GM23338 (cell line): Measurements from ENCODE around the gene ZNF438. TPM values are rescaled to one million over a fixed set of nuclear protein-coding genes. Genes with fewer than 3 reads are reported as not detected.

ENCODE experiments used
- ATAC-seq: fragments of 200-7000 bp; cut with Tn5 transposase; 3 replicates; pipeline ENCODE4 v1.9.1; 2020
- DNase-seq: peaks from one replicate; pipeline ENCODE4 v3.0.0-alpha.2; 2015; ENCODE audit warnings: low spot score
- H2AFZ ChIP-seq: fragments of 200-600 bp; sonication (generic); 2 replicates; pipeline ENCODE4 v1.8.0; 2016; ENCODE audit warnings: antibody characterized with exemption, mild to moderate bottlenecking, moderate library complexity
- H3F3A ChIP-seq: fragments of 200-600 bp; sonication (generic); replicated peaks from 2 replicates; pipeline ENCODE4 v1.8.0; 2017; ENCODE audit warnings: antibody characterized with exemption, mixed run types, low read depth
- H3K27ac ChIP-seq: fragments of 200-600 bp; sonication (generic); 2 replicates; pipeline ENCODE4 v1.6.1; 2016; ENCODE audit warnings: low read depth
- H3K27me3 ChIP-seq: fragments of 200-600 bp; sonication (generic); 2 replicates; pipeline ENCODE4 v1.8.0; 2016; ENCODE audit warnings: mild to moderate bottlenecking, mixed run types, moderate library complexity; ENCODE audit not compliant: insufficient read depth
- H3K36me3 ChIP-seq: fragments of 200-600 bp; sonication (generic); 2 replicates; pipeline ENCODE4 v1.8.0; 2016; ENCODE audit warnings: mild to moderate bottlenecking; ENCODE audit not compliant: insufficient read depth
- H3K4me1 ChIP-seq: fragments of 200-600 bp; sonication (generic); 2 replicates; pipeline ENCODE4 v1.8.0; 2016; ENCODE audit warnings: mild to moderate bottlenecking, moderate library complexity; ENCODE audit not compliant: insufficient read depth
- H3K4me2 ChIP-seq: fragments of 200-600 bp; sonication (generic); 2 replicates; pipeline ENCODE4 v1.7.1; 2017; ENCODE audit warnings: mixed run types
- H3K4me3 ChIP-seq: fragments of 200-600 bp; sonication (generic); 2 replicates; pipeline ENCODE4 v1.6.1; 2016; ENCODE audit warnings: mixed run types
- H3K79me2 ChIP-seq: fragments of 200-600 bp; sonication (generic); replicated peaks from 2 replicates; pipeline ENCODE4 v1.8.0; 2017; ENCODE audit warnings: mild to moderate bottlenecking; ENCODE audit not compliant: insufficient read depth
- H3K9me2 ChIP-seq: fragments of 200-600 bp; sonication (generic); 2 replicates; pipeline ENCODE4 v1.8.0; 2017; ENCODE audit not compliant: insufficient read depth
- H4K20me1 ChIP-seq: fragments of 200-600 bp; sonication (generic); replicated peaks from 2 replicates; pipeline ENCODE4 v1.8.0; 2017; ENCODE audit warnings: mild to moderate bottlenecking; ENCODE audit not compliant: insufficient read depth
- H3K27ac Mint-ChIP-seq: 2 replicates; pipeline ENCODE4 v1.8.0; 2020; ENCODE audit warnings: inconsistent platforms, mild to moderate bottlenecking, moderate library complexity, mixed read lengths
- H3K27me3 Mint-ChIP-seq: 3 replicates; pipeline ENCODE4 v1.8.0; 2022; ENCODE audit warnings: low read depth, mild to moderate bottlenecking, moderate library complexity, mixed read lengths, inconsistent platforms; ENCODE audit not compliant: insufficient read depth, poor library complexity
- H3K36me3 Mint-ChIP-seq: 3 replicates; pipeline ENCODE4 v1.8.0; 2021; ENCODE audit warnings: low read depth, mild to moderate bottlenecking, inconsistent platforms, moderate library complexity, mixed read lengths
- H3K4me1 Mint-ChIP-seq: 3 replicates; pipeline ENCODE4 v1.8.0; 2020; ENCODE audit warnings: mild to moderate bottlenecking, inconsistent platforms, mixed read lengths
- H3K4me3 Mint-ChIP-seq: 3 replicates; pipeline ENCODE4 v1.8.0; 2021; ENCODE audit warnings: moderate library complexity, mild to moderate bottlenecking, inconsistent platforms, mixed read lengths
- H3K9me3 Mint-ChIP-seq: 3 replicates; pipeline ENCODE4 v1.8.0; 2020; ENCODE audit warnings: moderate library complexity, mild to moderate bottlenecking, inconsistent platforms, mixed read lengths
- CREB1 ChIP-seq: fragments of 250-450 bp; sonication (Bioruptor Pico); IDR thresholded peaks from 2 replicates; pipeline ENCODE4 v1.5.0; 2020; ENCODE audit warnings: low read depth, mild to moderate bottlenecking, moderate library complexity
- EZH2 ChIP-seq: fragments of 200-600 bp; sonication (generic); IDR thresholded peaks from one replicate; pipeline ENCODE4 v1.8.0; 2017; ENCODE audit warnings: antibody characterized with exemption, mild to moderate bottlenecking, low read depth; ENCODE audit not compliant: unreplicated experiment
- EZH2phosphoT487 ChIP-seq: fragments of 200-600 bp; sonication (generic); IDR thresholded peaks from one replicate; pipeline ENCODE4 v1.8.1; 2018; ENCODE audit warnings: antibody characterized with exemption; ENCODE audit not compliant: unreplicated experiment
- JUNB ChIP-seq: IDR thresholded peaks from one replicate; pipeline ENCODE4 v1.6.1; 2016; ENCODE audit warnings: antibody characterized with exemption; ENCODE audit not compliant: unreplicated experiment
- NANOG ChIP-seq: IDR thresholded peaks from 2 replicates; pipeline ENCODE4 v1.6.1; 2016; ENCODE audit warnings: antibody characterized with exemption, borderline replicate concordance
- POLR2AphosphoS5 ChIP-seq: IDR thresholded peaks from 2 replicates; pipeline ENCODE4 v1.6.1; 2016; ENCODE audit warnings: antibody characterized with exemption, low read depth
- STAT1 ChIP-seq: IDR thresholded peaks from one replicate; pipeline ENCODE4 v1.6.1; 2016; ENCODE audit warnings: antibody characterized with exemption; ENCODE audit not compliant: unreplicated experiment
- ZNF114 ChIP-seq: fragments of 250-450 bp; sonication (Bioruptor Pico); IDR thresholded peaks from 2 replicates; pipeline ENCODE4 v1.5.0; 2020; ENCODE audit warnings: mild to moderate bottlenecking, moderate library complexity
- ZNF331 ChIP-seq: fragments of 250-450 bp; sonication (Bioruptor Pico); IDR thresholded peaks from 2 replicates; pipeline ENCODE4 v1.5.0; 2020; ENCODE audit warnings: low read depth, mild to moderate bottlenecking, moderate library complexity
- polyA plus RNA-seq: library from polyadenylated mRNA; unstranded; fragments of >200 nt; fragmentation: Nextera tagmentation; extraction: Ambion mirVana; gene quantifications from 2 replicates; pipeline ENCODE4 v1.2.1, GENCODE V29; 2016
- total RNA-seq: library from RNA; depleted of rRNA; stranded (reverse); fragments of >200 nt; shearing (Covaris generic); gene quantifications from 2 replicates; pipeline ENCODE4 v1.2.3, GENCODE V29; 2014
- TF ChIP-seq, protein P1 (sequence below): fragments of 250-450 bp; sonication (Bioruptor Pico); IDR thresholded peaks from 2 replicates; pipeline ENCODE4 v1.5.0; 2020; ENCODE audit warnings: mild to moderate bottlenecking, moderate library complexity
- TF ChIP-seq, protein P2 (sequence below): IDR thresholded peaks from one replicate; pipeline ENCODE4 v1.6.1; 2018; ENCODE audit warnings: antibody characterized with exemption; ENCODE audit not compliant: unreplicated experiment
- TF ChIP-seq, protein P3 (sequence below), 2 experiments: fragments of 200-600 bp in 1 of 2; sonication (generic) in 1 of 2; conservative IDR thresholded peaks; 2 replicates each; pipeline versions ENCODE4 v1.5.1 to v1.6.1; 2016 to 2017; ENCODE audit warnings: antibody characterized with exemption in 2 of 2, low read depth in 2 of 2, mild to moderate bottlenecking in 2 of 2, moderate library complexity in 1 of 2
- TF ChIP-seq, protein P4 (sequence below): IDR thresholded peaks from 2 replicates; pipeline ENCODE4 v1.6.1; 2016; ENCODE audit warnings: antibody characterized with exemption

ZNF438 gene
- total and polyA plus RNA-seq, 2 experiments from 2014 or later: 0.91 to 0.94 TPM

DNA sequence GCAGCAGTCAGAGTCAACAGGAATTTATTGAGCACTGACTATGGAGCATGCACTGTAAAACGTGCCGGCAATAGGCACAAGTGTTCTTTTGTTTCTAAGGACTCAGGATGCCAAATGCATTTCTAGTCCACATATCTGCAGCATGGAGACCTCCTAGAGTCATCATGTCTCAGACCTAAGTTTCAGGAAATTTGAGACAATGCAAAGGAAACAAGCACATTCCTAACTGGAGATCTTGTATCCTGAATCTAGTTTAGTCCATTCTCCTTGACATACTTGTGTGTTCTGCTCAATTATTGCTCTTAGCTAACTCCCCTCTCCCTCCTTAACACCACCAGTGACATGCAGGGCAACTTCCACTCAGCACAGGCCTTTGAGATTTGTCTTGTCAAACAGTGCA, 173.2 kb downstream of the ZNF438 start:
- peaks cover 18% of the 10 kb centered on the region for H3K4me1 ChIP-seq
- Mint-ChIP-seq H3K36me3 (no peaks in the 10 kb centered on the region), H3K27ac (no peak overlapping the region), H3K27me3 (no peaks in the 10 kb centered on the region), H3K9me3 (no peaks in the 10 kb centered on the region), H3K4me1 (peaks cover 23% of the 10 kb centered on the region), H3K4me3 (no peak overlapping the region)
- no peaks in the 10 kb centered on the region for H3K36me3 ChIP-seq
- ATAC-seq: no peak
- H2AFZ ChIP-seq: no peak overlapping the region
- DNase-seq: no peak
- no peaks in the 10 kb centered on the region for H3K27me3 ChIP-seq
- TF ChIP-seq, protein P1, sequence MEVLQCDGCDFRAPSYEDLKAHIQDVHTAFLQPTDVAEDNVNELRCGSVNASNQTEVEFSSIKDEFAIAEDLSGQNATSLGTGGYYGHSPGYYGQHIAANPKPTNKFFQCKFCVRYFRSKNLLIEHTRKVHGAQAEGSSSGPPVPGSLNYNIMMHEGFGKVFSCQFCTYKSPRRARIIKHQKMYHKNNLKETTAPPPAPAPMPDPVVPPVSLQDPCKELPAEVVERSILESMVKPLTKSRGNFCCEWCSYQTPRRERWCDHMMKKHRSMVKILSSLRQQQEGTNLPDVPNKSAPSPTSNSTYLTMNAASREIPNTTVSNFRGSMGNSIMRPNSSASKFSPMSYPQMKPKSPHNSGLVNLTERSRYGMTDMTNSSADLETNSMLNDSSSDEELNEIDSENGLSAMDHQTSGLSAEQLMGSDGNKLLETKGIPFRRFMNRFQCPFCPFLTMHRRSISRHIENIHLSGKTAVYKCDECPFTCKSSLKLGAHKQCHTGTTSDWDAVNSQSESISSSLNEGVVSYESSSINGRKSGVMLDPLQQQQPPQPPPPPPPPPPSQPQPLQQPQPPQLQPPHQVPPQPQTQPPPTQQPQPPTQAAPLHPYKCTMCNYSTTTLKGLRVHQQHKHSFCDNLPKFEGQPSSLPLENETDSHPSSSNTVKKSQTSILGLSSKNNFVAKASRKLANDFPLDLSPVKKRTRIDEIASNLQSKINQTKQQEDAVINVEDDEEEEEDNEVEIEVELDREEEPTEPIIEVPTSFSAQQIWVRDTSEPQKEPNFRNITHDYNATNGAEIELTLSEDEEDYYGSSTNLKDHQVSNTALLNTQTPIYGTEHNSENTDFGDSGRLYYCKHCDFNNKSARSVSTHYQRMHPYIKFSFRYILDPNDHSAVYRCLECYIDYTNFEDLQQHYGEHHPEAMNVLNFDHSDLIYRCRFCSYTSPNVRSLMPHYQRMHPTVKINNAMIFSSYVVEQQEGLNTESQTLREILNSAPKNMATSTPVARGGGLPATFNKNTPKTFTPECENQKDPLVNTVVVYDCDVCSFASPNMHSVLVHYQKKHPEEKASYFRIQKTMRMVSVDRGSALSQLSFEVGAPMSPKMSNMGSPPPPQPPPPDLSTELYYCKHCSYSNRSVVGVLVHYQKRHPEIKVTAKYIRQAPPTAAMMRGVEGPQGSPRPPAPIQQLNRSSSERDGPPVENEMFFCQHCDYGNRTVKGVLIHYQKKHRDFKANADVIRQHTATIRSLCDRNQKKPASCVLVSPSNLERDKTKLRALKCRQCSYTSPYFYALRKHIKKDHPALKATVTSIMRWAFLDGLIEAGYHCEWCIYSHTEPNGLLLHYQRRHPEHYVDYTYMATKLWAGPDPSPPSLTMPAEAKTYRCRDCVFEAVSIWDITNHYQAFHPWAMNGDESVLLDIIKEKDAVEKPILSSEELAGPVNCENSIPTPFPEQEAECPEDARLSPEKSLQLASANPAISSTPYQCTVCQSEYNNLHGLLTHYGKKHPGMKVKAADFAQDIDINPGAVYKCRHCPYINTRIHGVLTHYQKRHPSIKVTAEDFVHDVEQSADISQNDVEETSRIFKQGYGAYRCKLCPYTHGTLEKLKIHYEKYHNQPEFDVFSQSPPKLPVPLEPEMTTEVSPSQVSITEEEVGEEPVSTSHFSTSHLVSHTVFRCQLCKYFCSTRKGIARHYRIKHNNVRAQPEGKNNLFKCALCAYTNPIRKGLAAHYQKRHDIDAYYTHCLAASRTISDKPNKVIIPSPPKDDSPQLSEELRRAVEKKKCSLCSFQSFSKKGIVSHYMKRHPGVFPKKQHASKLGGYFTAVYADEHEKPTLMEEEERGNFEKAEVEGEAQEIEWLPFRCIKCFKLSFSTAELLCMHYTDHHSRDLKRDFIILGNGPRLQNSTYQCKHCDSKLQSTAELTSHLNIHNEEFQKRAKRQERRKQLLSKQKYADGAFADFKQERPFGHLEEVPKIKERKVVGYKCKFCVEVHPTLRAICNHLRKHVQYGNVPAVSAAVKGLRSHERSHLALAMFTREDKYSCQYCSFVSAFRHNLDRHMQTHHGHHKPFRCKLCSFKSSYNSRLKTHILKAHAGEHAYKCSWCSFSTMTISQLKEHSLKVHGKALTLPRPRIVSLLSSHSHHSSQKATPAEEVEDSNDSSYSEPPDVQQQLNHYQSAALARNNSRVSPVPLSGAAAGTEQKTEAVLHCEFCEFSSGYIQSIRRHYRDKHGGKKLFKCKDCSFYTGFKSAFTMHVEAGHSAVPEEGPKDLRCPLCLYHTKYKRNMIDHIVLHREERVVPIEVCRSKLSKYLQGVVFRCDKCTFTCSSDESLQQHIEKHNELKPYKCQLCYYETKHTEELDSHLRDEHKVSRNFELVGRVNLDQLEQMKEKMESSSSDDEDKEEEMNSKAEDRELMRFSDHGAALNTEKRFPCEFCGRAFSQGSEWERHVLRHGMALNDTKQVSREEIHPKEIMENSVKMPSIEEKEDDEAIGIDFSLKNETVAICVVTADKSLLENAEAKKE (CRISPR knock-in tag): no peak
- TF ChIP-seq ZNF331: no peak
- no peak for TF ChIP-seq STAT1
- TF ChIP-seq EZH2phosphoT487: no peak
- TF ChIP-seq, protein P2, sequence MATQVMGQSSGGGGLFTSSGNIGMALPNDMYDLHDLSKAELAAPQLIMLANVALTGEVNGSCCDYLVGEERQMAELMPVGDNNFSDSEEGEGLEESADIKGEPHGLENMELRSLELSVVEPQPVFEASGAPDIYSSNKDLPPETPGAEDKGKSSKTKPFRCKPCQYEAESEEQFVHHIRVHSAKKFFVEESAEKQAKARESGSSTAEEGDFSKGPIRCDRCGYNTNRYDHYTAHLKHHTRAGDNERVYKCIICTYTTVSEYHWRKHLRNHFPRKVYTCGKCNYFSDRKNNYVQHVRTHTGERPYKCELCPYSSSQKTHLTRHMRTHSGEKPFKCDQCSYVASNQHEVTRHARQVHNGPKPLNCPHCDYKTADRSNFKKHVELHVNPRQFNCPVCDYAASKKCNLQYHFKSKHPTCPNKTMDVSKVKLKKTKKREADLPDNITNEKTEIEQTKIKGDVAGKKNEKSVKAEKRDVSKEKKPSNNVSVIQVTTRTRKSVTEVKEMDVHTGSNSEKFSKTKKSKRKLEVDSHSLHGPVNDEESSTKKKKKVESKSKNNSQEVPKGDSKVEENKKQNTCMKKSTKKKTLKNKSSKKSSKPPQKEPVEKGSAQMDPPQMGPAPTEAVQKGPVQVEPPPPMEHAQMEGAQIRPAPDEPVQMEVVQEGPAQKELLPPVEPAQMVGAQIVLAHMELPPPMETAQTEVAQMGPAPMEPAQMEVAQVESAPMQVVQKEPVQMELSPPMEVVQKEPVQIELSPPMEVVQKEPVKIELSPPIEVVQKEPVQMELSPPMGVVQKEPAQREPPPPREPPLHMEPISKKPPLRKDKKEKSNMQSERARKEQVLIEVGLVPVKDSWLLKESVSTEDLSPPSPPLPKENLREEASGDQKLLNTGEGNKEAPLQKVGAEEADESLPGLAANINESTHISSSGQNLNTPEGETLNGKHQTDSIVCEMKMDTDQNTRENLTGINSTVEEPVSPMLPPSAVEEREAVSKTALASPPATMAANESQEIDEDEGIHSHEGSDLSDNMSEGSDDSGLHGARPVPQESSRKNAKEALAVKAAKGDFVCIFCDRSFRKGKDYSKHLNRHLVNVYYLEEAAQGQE: no peak
- TF ChIP-seq ZNF114 (CRISPR knock-in tag): no peak
- TF ChIP-seq JUNB: no peak
- TF ChIP-seq, protein P3, sequence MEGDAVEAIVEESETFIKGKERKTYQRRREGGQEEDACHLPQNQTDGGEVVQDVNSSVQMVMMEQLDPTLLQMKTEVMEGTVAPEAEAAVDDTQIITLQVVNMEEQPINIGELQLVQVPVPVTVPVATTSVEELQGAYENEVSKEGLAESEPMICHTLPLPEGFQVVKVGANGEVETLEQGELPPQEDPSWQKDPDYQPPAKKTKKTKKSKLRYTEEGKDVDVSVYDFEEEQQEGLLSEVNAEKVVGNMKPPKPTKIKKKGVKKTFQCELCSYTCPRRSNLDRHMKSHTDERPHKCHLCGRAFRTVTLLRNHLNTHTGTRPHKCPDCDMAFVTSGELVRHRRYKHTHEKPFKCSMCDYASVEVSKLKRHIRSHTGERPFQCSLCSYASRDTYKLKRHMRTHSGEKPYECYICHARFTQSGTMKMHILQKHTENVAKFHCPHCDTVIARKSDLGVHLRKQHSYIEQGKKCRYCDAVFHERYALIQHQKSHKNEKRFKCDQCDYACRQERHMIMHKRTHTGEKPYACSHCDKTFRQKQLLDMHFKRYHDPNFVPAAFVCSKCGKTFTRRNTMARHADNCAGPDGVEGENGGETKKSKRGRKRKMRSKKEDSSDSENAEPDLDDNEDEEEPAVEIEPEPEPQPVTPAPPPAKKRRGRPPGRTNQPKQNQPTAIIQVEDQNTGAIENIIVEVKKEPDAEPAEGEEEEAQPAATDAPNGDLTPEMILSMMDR (conservative IDR thresholded peaks at IDR 0.05; ENCODE audit: low read depth in 2 of 2): no peak
- no peak for TF ChIP-seq POLR2AphosphoS5
- TF ChIP-seq CREB1 (CRISPR knock-in tag): no peak
- TF ChIP-seq NANOG: no peak
- TF ChIP-seq, protein P4, sequence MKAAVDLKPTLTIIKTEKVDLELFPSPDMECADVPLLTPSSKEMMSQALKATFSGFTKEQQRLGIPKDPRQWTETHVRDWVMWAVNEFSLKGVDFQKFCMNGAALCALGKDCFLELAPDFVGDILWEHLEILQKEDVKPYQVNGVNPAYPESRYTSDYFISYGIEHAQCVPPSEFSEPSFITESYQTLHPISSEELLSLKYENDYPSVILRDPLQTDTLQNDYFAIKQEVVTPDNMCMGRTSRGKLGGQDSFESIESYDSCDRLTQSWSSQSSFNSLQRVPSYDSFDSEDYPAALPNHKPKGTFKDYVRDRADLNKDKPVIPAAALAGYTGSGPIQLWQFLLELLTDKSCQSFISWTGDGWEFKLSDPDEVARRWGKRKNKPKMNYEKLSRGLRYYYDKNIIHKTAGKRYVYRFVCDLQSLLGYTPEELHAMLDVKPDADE: no peak
- no peak for TF ChIP-seq EZH2
- no peaks in the 10 kb centered on the region for H3F3A ChIP-seq
- H3K9me2 ChIP-seq: peaks cover 6% of the 10 kb centered on the region
- H3K27ac ChIP-seq: no peak overlapping the region
- H3K79me2 ChIP-seq: no peaks in the 10 kb centered on the region
- H4K20me1 ChIP-seq: no peaks in the 10 kb centered on the region
- H3K4me3 ChIP-seq: no peak overlapping the region
- H3K4me2 ChIP-seq: no peak overlapping the region
